HCEC 1CT (cell line): ENCODE results near the gene POP5.
"Not testable (repeated sequence)": the region's sequence is repeated elsewhere in the genome, so short reads cannot be mapped to it uniquely, and the experiment has no call there.

Experiments
- DNase-seq: peaks from one replicate; pipeline ENCODE4 v3.0.0-alpha.2; 2017

The POP5 gene

DNA sequence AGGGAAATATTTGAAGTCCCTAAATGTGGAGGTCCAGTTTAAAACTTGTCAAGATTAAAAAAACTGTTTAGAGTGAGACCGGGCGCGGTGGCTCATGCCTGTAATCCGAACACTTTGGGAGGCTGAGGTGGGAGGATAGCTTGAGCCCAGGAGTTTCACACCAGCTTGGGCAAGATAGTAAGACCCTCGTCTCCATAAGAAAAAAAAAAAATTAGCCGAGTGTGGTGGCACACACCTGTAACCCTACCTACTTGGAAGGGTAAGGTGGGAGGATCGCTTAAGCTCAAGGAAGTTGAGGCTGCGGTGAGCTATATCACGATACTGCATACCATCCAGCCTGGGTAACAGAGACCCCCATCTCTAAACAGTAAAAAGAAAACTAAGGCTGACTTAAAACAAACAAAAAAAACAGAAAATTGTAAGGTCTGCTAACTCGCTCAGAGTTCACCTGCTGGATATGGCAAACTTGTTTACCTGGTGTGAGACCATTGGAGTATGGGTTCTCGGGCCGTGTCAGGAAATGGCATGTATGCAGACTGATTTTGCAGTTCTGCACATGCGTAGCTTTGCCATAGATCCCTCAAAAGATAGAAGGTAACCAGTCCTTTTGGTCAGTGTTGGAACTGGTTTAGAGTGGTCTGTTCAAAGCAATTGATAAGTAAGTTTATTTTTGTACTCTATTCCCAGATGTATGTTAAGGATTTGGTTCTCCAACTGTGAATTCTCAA lies 45.0 kb downstream of the POP5 start:
- no peak for DNase-seq

- DNase-seq, result peak; percentile 84
Measured at GRCh38 chr12:120534703-120535655, 46.2 kb downstream of the POP5 start.

DNA sequence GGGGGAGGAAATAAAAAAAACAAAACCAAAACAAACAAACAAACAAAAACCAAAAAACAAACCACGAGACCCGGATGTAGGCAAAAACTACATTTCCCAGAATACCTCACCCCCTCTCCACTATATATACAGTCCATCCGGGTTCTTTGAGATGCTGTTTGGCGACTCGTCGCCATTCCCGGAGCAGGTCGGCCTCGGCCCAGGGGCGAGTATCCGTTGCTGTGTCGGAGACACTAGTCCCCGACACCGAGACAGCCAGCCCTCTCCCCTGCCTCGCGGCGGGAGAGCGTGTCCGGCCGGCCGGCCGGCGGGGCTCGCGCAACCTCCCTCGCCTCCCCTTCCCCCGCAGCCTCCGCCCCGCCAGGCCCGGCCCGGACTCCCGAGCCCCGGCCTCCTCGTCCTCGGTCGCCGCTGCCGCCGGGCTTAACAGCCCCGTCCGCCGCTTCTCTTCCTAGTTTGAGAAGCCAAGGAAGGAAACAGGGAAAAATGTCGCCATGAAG lies 46.9 kb downstream of the POP5 start, which contains the start of gene RNF10:
TSS of gene RNF10 (plus strand) at position 154 of the 500 bp plus-strand sequence. CDS start 456 bp downstream, outside the sequence.
- peak; percentile 79 for DNase-seq

DNA sequence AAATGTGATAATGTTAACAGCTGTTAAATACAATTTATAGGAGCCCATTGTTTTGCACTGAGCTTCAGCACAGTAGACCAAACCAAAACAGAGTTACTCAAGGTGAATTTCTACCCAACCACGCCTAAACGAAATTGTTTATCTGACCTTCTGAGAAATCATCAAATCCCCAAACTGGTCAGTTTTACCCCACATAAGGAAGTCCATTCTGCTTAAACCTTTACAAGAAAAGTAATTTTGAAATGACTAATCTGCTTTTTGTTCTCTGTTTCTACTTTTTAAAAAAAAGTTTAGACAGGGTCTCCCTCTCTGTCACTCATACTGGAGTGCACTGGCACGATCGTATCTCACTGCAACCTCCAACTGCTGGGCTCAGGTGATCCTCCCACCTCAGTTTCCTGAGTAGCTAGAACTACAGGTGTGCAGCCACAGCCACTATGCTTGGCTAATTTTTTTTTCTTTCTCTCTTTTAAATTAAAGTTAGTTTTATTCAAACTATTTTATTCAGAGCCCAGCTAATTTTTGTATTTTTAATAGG lies 48.4 kb downstream of the POP5 start:
- DNase-seq, result no peak

DNA sequence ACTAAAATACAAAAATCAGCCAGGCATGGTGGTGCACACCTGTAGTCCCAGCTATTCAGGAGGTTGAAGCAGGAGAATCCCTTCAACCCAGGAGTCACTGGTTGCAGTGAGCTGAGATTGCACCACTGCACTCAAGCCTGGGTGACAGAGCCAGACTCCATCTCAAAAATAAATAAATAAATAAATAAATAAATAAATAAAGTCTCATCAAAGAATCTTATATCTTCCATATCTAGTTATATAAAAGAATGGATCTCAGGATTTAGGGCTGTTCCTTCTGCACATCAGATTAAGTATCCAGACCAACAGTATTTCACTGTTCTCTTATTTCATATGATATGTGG lies 50.8 kb downstream of the POP5 start:
- DNase-seq, result not testable (repeated sequence)

- DNase-seq, result peak; percentile 25
Measured at GRCh38 chr12:120529641-120530417, 51.4 kb downstream of the POP5 start.

DNA sequence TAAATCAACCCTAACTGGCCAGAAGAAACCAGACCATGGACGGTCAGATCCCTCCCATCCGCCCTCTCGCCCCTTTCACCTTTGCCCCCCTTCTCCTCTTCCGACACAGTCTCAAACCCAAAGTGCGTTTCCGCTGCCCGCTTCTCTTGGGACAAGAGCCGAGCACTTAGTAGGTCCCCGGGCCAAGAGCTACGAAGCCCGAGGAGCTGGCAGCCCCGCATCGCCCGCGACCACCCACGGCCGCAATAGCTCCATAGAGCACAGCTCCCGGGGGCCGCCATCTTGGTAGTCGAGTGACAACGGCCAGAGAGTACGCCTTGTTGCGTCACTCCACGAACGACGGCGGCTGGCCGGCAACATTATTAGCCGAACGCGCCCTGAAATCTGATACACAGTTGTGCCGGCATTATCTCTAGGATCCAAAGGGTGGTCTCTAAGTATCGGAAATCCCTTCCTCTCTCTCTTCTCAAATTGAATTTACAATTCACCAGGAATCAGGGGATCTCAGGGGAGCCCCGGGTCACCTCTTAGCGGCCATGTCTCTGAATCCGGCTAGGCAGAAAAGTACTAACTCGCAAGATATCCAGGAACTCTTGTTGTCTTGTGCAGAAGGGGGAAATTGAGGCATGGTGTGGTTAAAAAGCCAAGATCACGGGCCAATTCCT lies 52.2 kb downstream of the POP5 start, which contains the start of gene COQ5:
TSS of gene COQ5 (minus strand) at position 298 of the 665 bp plus-strand sequence. CDS start at position 281, 17 bp downstream.
- peak; percentile 83 for DNase-seq
